CD4-positive, alpha-beta T cell (primary cell): ENCODE measurements around the gene ENPP5. TPM values are rescaled to one million over a fixed set of nuclear protein-coding genes. Genes with fewer than 3 reads are reported as not detected.

ENCODE experiments used
- ATAC-seq: fragments of 200-7000 bp; cut with Tn5 transposase; one replicate; pipeline ENCODE4 v1.10.0; 2022; ENCODE audit warnings: mild to moderate bottlenecking; ENCODE audit not compliant: poor library complexity
- CTCF ChIA-PET: fragments of 350-600 bp; sonication (Branson Sonifier 250); formaldehyde crosslinking; loops from one replicate; lab custom pipeline; 2021; ENCODE audit warnings: antibody characterized with exemption, inconsistent platforms; lab: Charles Lee
- POLR2A ChIA-PET: fragments of 350-600 bp; sonication (Branson Sonifier 250); formaldehyde crosslinking; loops from one replicate; lab custom pipeline; 2021; ENCODE audit warnings: antibody characterized with exemption, inconsistent platforms; lab: Charles Lee
- DNase-seq, 14 experiments: peaks; one replicate each; pipeline ENCODE4 v3.0.0-alpha.2; 2013 to 2020; ENCODE audit warnings: mixed read lengths in 2 of 14
- H3K27ac ChIP-seq, 2 donors: one replicate each; pipeline versions ENCODE4 v1.5.1 to v1.7.0; 2013; ENCODE audit warnings: low read length in 2 of 2, low read depth in 1 of 2, mild to moderate bottlenecking in 1 of 2
- H3K27me3 ChIP-seq, 2 experiments: 1 replicate in 1 of 2; 2 replicates in 1 of 2; pipeline versions ENCODE4 v1.6.1 to v1.7.0; 2013; ENCODE audit warnings: low read length in 2 of 2, control low read depth in 1 of 2, mild to moderate bottlenecking in 1 of 2, moderate library complexity in 1 of 2; ENCODE audit not compliant: insufficient read depth in 2 of 2, control insufficient read depth in 1 of 2
- H3K36me3 ChIP-seq: one replicate; pipeline ENCODE4 v1.6.1; 2013; ENCODE audit warnings: low read length, control low read depth; ENCODE audit not compliant: insufficient read depth
- H3K4me1 ChIP-seq: one replicate; pipeline ENCODE4 v1.6.1; 2013; ENCODE audit warnings: low read length, control low read depth; ENCODE audit not compliant: insufficient read depth
- H3K4me3 ChIP-seq: one replicate; pipeline ENCODE4 v1.5.1; 2013; ENCODE audit warnings: mild to moderate bottlenecking, low read length, moderate library complexity
- H3K9me3 ChIP-seq, 2 experiments: 1 replicate in 1 of 2; 2 replicates in 1 of 2; pipeline versions ENCODE4 v1.6.1 to v1.7.0; 2013; ENCODE audit warnings: low read length in 2 of 2, mild to moderate bottlenecking in 2 of 2, control low read depth in 1 of 2, moderate library complexity in 1 of 2; ENCODE audit not compliant: control insufficient read depth in 1 of 2, insufficient read depth in 1 of 2
- H3K27ac Mint-ChIP-seq: one replicate; pipeline ENCODE4 v1.8.0; 2020; ENCODE audit warnings: mixed read lengths
- H3K27me3 Mint-ChIP-seq: one replicate; pipeline ENCODE4 v1.8.0; 2021; ENCODE audit warnings: mixed read lengths
- H3K36me3 Mint-ChIP-seq: one replicate; pipeline ENCODE4 v1.8.0; 2021; ENCODE audit warnings: low read depth, mixed read lengths
- H3K4me1 Mint-ChIP-seq: one replicate; pipeline ENCODE4 v1.8.0; 2021; ENCODE audit warnings: low read depth, mixed read lengths
- H3K4me3 Mint-ChIP-seq: one replicate; pipeline ENCODE4 v1.8.0; 2020; ENCODE audit warnings: mild to moderate bottlenecking, mixed read lengths
- H3K9me3 Mint-ChIP-seq: one replicate; pipeline ENCODE4 v1.8.0; 2020; ENCODE audit warnings: mixed read lengths
- CTCF ChIP-seq: fragments of 200-600 bp; IDR thresholded peaks from one replicate; pipeline ENCODE4 v1.8.0; 2022; ENCODE audit warnings: antibody characterized with exemption, mild to moderate bottlenecking
- intact Hi-C, 2 experiments: fragments of 100-400 bp; cut with DNase I in 1 of 2; cut with micrococcal nuclease in 1 of 2; formaldehyde crosslinking; loops; one replicate each; pipeline versions ENCODE4 v1.15.1 to v1.9.0; 2023 to 2025; cut with DNase I, micrococcal nuclease
- total RNA-seq, 174 experiments: library from RNA in 2 of 174; stranded (reverse) in 2 of 174; gene quantifications; one replicate each; pipeline ENCODE4 v1.2.3 and lab custom pipeline; 2021 to 2026

The ENPP5 gene
- total RNA-seq, 2 experiments from 2014 or later = 0.11 to 0.19 TPM

GRCh38 chr6:46130666-46131065 lies 40.1 kb downstream of the ENPP5 start:
- H3K27ac ChIP-seq = peak overlapping the region in 1 of 2 donors; percentile 58
- Mint-ChIP-seq H3K4me3 (peak overlapping the region; percentile 96), H3K27ac (peak overlapping the region; percentile 83), H3K9me3 (peaks cover 2% of the 10 kb centered on the region), H3K4me1 (peaks cover 59% of the 10 kb centered on the region), H3K27me3 (no peaks in the 10 kb centered on the region), H3K36me3 (peaks cover 8% of the 10 kb centered on the region)
- ChIA-PET POLR2A (interaction anchor here (1.2 to 3.2 kb wide), 4 partner anchors 8 to 120 kb away, joined by 4 to 18 read pairs (median 10); partner anchors contain the start of gene ENPP5), CTCF (no interaction called here)
- intact Hi-C loops = no loop called here
- ATAC-seq (no peak), DNase-seq (peak in 3 of 14 experiments; percentile 8 to 23 (median 23))
- no peak for TF ChIP-seq CTCF
- no peaks in the 10 kb centered on the region for H3K27me3 ChIP-seq
- H3K36me3 ChIP-seq = no peaks in the 10 kb centered on the region
- H3K4me3 ChIP-seq = peak overlapping the region; percentile 99
- peaks cover 18% of the 10 kb centered on the region for H3K4me1 ChIP-seq
- no peaks in the 10 kb centered on the region for H3K9me3 ChIP-seq

GRCh38 chr6:46129629-46130511 lies 40.9 kb downstream of the ENPP5 start, which contains the start of gene ENPP4:
ENPP4 (plus strand) TSS chr6:46129989; CDS start chr6:46139584, 9,595 bp downstream.
- Histone ChIP-seq H3K36me3 (no peaks in the 10 kb centered on the region), H3K4me3 (peak within 1 kb of the TSS; percentile 99), H3K9me3 (no peaks in the 10 kb centered on the region), H3K27me3 (no peaks in the 10 kb centered on the region), H3K4me1 (peaks cover 18% of the 10 kb centered on the region), H3K27ac (peak within 1 kb of the TSS; percentile 49 to 58)
- Mint-ChIP-seq H3K4me3 (peak within 1 kb of the TSS; percentile 96), H3K27ac (peak within 1 kb of the TSS; percentile 83), H3K27me3 (no peaks in the 10 kb centered on the region), H3K9me3 (peaks cover 2% of the 10 kb centered on the region), H3K36me3 (peaks cover 8% of the 10 kb centered on the region), H3K4me1 (peaks cover 54% of the 10 kb centered on the region)
- DNase-seq = peak; percentile 79 to 97 (median 88)
- TF ChIP-seq CTCF = no peak
- peak; percentile 99 for ATAC-seq
- ChIA-PET POLR2A (interaction anchor here (0.6 to 3.2 kb wide), 10 partner anchors 9 to 1348 kb away, joined by 3 to 18 read pairs (median 4); partner anchors contain the start of genes CD2AP and ENPP5), CTCF (interaction anchor here (0.6 to 1.7 kb wide), 5 partner anchors 9 to 241 kb away, joined by 3 to 5 read pairs (median 3); no protein-coding TSS in a partner anchor)
- intact Hi-C loops = loop anchor here in 1 of 2 experiments (5.0 kb wide), 1 partner anchor 753 kb away; the partner anchor contains the start of gene SUPT3H

GRCh38 chr6:46129291-46129628 lies 41.5 kb downstream of the ENPP5 start:
- POLR2A ChIA-PET = interaction anchor here (0.6 to 3.2 kb wide), 8 partner anchors 10 to 1348 kb away, joined by 3 to 18 read pairs (median 6); partner anchors contain the start of genes CD2AP and ENPP5
- CTCF ChIA-PET = interaction anchor here (0.9 to 1.7 kb wide), 5 partner anchors 10 to 198 kb away, joined by 3 to 5 read pairs (median 3); no protein-coding TSS in a partner anchor
- Mint-ChIP-seq H3K4me1 (peaks cover 53% of the 10 kb centered on the region), H3K9me3 (peaks cover 2% of the 10 kb centered on the region), H3K4me3 (peak overlapping the region; percentile 96), H3K27ac (peak overlapping the region; percentile 83), H3K36me3 (peaks cover 8% of the 10 kb centered on the region), H3K27me3 (no peaks in the 10 kb centered on the region)
- ATAC-seq = peak; percentile 37
- DNase-seq = peak in 1 of 14 experiments; percentile 31
- no peak for TF ChIP-seq CTCF
- no peaks in the 10 kb centered on the region for H3K36me3 ChIP-seq
- H3K27me3 ChIP-seq = no peaks in the 10 kb centered on the region
- peak overlapping the region; percentile 99 for H3K4me3 ChIP-seq
- intact Hi-C loops = loop anchor here in 1 of 2 experiments (5.0 kb wide), 1 partner anchor 752 kb away; the partner anchor contains the start of gene SUPT3H
- no peaks in the 10 kb centered on the region for H3K9me3 ChIP-seq
- peaks cover 18% of the 10 kb centered on the region for H3K4me1 ChIP-seq
- peak overlapping the region; percentile 15 to 49 for H3K27ac ChIP-seq
